22Rv1 (cell line): Measurements from ENCODE around the gene CNFN.

ENCODE experiments used
- ZFX ChIP-seq: fragments of 450-650 bp; IDR thresholded peaks from 2 replicates; pipeline ENCODE4 v1.6.1; 2017; ENCODE audit warnings: antibody characterized with exemption, borderline replicate concordance
- TF ChIP-seq, protein P1 (sequence below): fragments of 450-650 bp; IDR thresholded peaks from 2 replicates; pipeline ENCODE4 v1.5.1; 2017; ENCODE audit warnings: mild to moderate bottlenecking

DNA sequence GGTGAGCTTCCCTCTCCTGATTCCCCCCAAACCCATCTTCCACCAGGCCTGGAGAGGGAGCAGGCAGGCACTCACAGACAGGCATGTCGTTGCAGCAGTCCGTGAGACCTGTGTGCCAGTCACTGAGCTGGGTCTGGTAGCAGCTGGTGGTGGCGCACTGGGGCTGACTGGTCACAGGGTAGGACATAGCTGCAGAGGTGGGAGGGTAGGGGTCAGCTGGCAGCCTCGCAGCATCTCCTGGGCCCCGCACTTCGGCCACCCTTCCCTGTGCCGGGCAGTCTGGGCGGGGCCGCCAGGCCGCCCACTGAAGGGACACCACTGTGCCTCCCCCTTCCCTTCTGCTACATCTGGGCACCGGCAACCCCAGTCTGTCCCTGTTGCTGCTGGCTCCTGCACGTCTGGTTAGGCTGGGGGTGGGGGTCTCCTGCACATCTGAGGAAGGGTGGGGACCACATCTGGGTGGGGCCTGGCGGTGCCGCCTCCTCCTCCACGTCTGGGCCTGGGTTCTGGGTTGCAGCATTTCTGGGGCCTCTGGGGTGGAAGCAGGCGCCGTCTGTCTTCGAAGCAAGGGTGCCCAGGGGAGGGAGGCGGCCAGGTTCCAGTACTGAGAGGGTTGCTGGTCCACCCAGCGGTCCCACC, 1.1 kb downstream of the CNFN start:
- TF ChIP-seq, protein P1, sequence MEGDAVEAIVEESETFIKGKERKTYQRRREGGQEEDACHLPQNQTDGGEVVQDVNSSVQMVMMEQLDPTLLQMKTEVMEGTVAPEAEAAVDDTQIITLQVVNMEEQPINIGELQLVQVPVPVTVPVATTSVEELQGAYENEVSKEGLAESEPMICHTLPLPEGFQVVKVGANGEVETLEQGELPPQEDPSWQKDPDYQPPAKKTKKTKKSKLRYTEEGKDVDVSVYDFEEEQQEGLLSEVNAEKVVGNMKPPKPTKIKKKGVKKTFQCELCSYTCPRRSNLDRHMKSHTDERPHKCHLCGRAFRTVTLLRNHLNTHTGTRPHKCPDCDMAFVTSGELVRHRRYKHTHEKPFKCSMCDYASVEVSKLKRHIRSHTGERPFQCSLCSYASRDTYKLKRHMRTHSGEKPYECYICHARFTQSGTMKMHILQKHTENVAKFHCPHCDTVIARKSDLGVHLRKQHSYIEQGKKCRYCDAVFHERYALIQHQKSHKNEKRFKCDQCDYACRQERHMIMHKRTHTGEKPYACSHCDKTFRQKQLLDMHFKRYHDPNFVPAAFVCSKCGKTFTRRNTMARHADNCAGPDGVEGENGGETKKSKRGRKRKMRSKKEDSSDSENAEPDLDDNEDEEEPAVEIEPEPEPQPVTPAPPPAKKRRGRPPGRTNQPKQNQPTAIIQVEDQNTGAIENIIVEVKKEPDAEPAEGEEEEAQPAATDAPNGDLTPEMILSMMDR, result no peak
- TF ChIP-seq ZFX, result no peak
